Liver (tissue), 2 donors: ENCODE measurements around the gene RBM38.

ENCODE experiments used
- TF ChIP-seq, protein P1 (sequence below): fragments of 150-350 bp; IDR thresholded peaks from 2 replicates; pipeline ENCODE4 v1.5.1; 2017; ENCODE audit warnings: improper control_type of control experiment, low read depth, low read length; ENCODE audit not compliant: missing input control
- TF ChIP-seq, protein P2 (sequence below): IDR thresholded peaks from 2 replicates; pipeline ENCODE4 v1.6.1; 2016; ENCODE audit warnings: antibody characterized with exemption
- donor health status: healthy.

DNA sequence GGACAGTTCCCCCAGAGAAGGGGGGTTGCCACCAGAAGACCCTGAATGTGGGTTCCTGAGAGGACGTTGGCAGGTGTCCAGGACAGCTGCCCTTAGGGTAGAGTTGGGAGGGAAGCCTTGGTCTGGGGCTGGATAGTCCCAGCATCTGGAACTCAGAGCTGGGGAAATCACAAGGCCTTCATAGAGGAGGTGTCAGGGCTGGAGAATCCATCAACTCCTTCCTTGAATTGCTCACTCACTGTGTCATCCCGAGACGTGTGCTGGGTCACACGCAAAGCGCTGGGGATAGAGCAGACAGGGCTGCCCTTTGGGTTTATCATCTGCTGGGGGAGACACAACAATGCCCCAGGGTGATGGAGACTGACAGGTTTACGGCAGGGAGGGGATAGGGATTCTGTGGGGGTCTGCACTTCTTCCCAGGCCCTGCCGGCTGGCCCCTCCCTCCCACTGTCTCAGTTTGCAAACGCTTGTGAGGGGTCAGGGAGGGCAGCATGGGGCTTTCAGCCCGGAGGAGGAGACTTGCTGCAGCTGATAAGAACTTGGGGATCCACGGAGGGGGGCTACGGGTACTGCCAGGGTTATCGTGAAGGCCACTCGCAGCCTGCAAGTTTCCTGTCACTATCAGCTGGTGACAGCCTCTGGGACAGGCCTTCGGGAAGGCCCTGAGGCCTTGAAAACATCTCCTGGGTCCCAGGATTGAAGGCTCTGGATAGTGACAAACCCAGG lies 18.6 kb downstream of the RBM38 start:
- TF ChIP-seq, protein P1, sequence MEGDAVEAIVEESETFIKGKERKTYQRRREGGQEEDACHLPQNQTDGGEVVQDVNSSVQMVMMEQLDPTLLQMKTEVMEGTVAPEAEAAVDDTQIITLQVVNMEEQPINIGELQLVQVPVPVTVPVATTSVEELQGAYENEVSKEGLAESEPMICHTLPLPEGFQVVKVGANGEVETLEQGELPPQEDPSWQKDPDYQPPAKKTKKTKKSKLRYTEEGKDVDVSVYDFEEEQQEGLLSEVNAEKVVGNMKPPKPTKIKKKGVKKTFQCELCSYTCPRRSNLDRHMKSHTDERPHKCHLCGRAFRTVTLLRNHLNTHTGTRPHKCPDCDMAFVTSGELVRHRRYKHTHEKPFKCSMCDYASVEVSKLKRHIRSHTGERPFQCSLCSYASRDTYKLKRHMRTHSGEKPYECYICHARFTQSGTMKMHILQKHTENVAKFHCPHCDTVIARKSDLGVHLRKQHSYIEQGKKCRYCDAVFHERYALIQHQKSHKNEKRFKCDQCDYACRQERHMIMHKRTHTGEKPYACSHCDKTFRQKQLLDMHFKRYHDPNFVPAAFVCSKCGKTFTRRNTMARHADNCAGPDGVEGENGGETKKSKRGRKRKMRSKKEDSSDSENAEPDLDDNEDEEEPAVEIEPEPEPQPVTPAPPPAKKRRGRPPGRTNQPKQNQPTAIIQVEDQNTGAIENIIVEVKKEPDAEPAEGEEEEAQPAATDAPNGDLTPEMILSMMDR: no peak
- TF ChIP-seq, protein P2, sequence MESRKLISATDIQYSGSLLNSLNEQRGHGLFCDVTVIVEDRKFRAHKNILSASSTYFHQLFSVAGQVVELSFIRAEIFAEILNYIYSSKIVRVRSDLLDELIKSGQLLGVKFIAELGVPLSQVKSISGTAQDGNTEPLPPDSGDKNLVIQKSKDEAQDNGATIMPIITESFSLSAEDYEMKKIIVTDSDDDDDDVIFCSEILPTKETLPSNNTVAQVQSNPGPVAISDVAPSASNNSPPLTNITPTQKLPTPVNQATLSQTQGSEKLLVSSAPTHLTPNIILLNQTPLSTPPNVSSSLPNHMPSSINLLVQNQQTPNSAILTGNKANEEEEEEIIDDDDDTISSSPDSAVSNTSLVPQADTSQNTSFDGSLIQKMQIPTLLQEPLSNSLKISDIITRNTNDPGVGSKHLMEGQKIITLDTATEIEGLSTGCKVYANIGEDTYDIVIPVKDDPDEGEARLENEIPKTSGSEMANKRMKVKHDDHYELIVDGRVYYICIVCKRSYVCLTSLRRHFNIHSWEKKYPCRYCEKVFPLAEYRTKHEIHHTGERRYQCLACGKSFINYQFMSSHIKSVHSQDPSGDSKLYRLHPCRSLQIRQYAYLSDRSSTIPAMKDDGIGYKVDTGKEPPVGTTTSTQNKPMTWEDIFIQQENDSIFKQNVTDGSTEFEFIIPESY: no peak
